22Rv1 (cell line): Measurements from ENCODE around the gene COX4I1.

Source experiments
- CTCF ChIP-seq: fragments of 450-650 bp; IDR thresholded peaks from 2 replicates; pipeline ENCODE4 v1.5.1; 2017; ENCODE audit warnings: mild to moderate bottlenecking
- ZFX ChIP-seq: fragments of 450-650 bp; IDR thresholded peaks from 2 replicates; pipeline ENCODE4 v1.6.1; 2017; ENCODE audit warnings: antibody characterized with exemption, borderline replicate concordance

GRCh38 chr16:85826686-85827247 is 27.3 kb downstream of the COX4I1 start:
- TF ChIP-seq CTCF (no peak), ZFX (no peak)
